ENCODE measurements around the gene ADD1.
"Not testable (repeated sequence)": the region's sequence is repeated elsewhere in the genome, so short reads cannot be mapped to it uniquely, and the experiment has no call there.

ADD1 gene

DNA sequence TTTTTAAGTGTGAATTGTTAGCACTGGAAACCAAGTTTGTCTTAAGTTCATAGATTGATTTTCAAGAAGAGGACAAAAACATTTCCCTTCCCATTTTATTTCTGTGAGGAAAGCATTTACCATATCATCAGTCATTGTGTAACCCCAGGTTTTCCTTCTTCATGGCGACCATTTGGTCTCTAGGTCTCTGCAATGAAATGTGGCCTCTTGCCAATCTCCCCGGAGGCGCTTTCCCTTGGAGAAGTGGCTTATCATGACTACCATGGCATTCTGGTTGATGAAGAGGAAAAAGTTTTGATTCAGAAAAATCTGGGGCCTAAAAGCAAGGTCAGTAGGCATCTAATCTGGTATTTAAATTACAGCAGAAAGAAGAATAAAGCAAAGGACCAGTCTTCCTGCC, 54.4 kb downstream of the ADD1 start:
- DNase-seq, result no peak

DNA sequence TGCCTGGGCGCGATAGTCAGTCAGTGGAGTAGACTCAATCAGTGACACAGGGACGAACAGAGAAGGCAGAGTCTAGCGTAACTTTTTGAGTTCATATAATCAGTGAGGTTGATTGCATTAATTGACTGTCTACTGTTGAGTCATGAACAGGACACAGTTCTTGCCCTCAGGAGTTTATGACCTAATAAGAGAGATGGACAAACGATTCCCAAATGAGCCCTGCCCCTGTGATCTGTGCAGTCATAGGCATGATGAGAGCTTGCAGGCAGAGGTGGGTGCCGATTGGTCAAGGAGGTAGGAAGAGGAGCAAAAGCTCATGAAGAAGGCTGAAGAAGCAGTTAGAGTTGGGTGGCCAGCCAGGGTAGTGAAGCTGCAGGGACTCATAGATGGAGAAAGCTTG, 57.1 kb downstream of the ADD1 start:
- DNase-seq, result no peak

DNA sequence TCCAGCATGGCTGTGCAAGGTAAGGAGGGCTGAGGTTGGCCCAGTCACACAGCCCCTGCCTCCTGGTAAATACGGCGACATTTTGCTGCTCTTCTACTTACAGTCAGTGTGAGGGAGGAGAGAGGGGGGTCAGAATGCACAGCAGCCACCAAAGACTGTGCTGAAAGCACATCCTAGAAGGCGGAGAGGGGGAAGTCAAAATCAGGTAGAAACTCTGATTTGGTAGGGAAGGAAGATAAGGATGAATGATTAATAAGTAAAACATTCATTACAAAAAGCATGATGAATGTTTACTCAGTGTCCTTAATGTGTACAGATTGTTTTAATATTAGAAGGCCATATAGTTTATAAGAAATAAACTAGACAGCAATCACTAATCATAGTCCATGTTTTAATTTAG, 57.5 kb downstream of the ADD1 start:
- DNase-seq, result no peak

DNA sequence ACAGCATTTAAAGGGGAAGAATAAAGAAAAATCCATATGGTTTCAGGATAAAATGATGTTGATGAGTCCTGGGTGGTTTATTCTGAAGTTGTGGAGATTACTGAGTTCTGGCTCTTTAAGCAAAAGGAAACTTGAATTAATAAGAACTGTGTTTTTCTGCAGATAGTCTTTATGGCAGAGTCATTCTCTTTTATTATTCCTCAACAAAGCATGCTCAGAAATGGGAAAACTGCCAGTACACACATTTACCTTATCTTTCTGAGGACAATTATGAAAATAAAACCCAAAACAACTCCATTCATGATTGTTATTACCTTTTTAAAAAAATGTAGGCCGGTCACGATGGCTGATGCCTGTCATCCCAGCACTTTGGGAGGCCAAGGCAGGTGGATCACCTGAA, 58.5 kb downstream of the ADD1 start:
- no peak for DNase-seq

DNA sequence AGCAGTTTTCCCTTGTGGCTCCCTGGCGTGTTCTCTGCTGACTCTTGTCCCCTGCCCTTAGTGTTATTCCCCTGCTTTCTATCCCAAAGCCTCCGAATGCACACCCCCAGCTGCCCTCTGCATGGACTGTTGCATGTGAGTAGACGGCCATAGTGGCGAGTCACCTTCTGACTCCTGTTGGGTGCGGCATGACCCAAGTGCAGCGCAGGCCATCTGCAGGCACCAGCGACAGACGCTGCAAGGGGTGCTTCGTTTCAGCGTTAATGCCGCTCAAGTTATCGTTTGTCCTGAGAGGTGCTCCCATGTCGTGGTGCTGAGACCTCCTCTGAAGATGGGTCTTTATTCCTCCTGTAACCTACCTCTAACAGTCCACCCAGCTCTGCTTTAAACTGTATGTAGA, 61.9 kb downstream of the ADD1 start:
- no peak for DNase-seq

DNA sequence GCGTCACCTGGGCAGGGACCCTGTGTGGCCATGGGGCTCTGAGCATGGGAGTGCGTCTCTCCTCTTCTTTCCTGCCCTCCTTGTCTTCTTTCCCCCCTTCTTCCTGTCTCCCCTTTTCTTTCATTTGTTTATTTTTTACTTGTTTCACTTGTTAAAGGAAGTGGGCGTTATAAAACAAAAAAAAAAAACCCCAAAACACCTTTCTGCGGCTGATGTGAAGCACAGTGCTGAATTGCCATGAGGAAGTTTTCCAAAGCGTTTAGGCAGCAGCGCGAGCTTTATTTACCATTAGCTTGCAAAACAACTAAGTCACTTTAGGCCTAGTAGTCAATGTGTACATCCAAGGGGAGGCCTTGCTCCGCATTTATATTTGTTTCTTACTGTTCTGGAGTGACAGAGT, 62.6 kb downstream of the ADD1 start:
- DNase-seq, result no peak

DNA sequence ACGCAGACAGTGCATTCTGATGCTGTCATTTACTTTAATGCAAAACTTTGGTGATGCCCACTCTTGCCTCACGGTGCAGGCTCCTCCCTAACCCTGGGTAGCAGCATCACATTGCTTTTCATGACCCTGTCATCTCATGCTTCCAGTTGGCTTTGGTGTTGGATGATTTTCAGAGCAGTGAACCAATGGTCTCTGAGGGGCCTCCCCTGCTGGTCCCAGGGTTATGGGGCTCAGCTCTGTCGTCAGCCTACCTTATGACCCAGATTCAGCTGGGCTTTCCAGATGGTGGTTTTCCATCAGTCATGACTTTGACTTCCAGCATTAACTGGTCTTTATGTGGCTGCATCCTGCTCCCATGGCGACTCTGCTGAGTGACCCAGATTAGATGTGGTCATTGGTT, 63.6 kb downstream of the ADD1 start:
- no peak for DNase-seq

DNA sequence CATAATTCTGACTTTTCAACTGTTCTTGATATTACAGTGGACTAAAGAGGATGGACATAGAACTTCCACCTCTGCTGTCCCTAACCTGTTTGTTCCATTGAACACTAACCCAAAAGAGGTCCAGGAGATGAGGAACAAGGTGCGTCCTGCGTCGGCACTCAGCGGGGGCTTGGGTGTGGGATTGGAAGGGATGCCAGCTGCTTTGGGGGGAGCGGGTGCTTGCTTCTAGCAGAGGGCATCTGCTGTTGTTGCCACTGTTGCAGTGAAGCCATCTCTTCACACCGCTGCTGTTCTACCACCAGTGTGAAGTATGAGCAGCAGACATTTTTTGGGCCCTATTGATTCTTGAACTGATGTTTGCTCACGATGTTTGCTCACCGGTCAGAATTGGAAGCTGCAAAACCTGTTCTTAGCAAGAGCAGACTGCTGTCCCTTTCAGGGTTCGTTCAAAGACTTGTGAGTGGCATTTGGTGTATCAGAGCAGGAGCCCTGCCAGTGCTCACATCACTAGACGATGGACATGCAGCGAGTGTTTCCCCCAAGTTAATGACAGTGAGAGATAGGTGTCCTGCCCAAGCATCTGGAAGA, 64.2 kb downstream of the ADD1 start:
- no peak for DNase-seq

DNA sequence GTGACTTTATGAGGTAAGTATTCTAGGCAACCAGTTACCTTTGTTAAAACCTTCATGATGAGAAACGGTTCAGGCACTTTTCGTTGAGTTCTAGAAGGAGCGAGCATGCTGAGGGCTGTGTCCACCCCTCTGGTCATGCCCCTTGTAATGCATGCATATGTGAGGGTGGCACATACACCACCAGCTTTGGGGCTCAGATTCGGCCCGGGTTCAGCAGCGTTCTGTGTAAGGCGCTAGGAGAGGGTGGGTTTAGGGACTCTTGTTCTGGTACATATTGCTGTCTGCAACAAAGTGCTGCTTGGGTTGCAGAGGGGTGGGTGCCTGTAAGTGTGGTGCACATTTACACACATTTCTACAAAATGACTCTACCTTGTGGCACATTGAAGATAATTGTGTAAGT, 65.0 kb downstream of the ADD1 start:
- no peak for DNase-seq

DNA sequence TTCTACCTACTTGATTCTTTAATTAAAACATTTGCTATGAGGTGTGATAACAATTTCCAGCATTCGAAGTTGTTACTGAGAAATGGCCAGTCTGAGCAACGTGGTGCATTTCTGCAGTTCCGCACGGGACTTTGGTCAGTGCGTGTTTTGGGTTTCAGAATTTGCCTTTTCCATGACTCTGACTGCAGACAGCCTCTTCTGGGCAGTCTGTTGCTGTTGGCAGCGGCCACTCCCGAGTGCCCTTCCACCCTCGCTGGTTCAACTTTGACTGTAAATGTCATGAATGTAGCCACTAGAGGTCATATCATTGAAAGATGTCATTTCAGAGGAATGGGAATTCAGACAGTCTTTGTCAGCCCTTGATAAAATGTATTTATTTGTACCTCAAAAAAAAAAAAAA, 65.9 kb downstream of the ADD1 start:
- no peak for DNase-seq

DNA sequence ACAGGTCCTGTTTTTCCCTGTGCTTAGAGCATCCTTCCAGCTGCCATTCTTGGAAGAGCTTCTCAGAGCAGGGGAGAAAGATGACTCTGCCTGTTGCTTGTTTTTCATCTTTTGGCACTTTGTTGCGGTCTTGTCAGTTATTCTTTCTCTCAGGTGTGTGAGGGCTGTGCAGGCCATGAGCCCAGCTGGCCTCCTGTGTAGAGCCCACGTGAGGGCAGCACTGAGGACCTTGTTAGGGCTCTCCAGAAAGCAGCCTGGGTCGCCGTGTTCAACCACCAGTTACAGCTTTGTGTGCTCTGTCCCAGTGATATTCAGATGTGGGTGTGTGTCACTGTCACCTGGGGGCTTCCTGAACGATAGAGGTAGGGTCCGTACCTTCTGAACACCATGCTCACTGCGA, 66.8 kb downstream of the ADD1 start:
- DNase-seq, result no peak

DNA sequence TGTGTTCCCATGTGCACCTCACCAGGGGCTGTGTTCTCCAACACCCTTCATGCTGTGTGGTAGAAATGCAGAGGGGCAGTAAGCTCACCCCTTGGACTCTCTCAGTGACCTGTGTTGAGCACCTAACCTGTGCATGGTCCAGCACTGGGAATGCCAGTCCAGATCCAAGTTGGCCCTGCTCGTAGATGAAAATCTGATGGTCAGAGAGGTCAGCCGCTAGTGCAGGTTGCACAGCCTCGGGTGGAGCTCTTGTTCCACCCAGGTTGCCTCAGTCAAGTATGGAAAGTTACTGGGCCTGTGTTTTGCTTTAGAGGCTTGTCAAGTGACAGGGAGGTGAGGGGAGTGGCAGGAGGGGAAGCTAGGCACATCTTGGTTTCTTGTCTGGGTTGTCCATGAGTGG, 68.2 kb downstream of the ADD1 start:
- DNase-seq, result no peak

DNA sequence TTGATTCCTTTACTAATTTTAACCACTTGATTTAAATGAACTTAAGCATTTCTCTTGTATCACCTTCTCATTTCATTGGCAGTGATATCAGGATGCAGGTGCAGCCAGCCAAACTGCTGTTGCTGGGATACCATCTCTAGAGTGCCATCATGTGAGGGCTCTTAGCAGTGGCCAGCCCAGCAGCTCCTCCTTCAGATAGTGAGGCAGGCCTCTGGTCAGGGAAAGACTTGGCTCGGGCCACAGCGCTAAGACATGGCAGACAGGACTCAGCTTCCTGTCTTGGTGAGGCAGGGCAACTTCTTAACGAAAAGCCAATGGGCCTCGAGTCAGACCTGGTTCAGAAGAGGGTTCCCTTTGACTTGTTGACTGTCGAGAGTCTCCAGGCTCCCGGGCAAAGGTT, 69.5 kb downstream of the ADD1 start:
- DNase-seq, result no peak

DNA sequence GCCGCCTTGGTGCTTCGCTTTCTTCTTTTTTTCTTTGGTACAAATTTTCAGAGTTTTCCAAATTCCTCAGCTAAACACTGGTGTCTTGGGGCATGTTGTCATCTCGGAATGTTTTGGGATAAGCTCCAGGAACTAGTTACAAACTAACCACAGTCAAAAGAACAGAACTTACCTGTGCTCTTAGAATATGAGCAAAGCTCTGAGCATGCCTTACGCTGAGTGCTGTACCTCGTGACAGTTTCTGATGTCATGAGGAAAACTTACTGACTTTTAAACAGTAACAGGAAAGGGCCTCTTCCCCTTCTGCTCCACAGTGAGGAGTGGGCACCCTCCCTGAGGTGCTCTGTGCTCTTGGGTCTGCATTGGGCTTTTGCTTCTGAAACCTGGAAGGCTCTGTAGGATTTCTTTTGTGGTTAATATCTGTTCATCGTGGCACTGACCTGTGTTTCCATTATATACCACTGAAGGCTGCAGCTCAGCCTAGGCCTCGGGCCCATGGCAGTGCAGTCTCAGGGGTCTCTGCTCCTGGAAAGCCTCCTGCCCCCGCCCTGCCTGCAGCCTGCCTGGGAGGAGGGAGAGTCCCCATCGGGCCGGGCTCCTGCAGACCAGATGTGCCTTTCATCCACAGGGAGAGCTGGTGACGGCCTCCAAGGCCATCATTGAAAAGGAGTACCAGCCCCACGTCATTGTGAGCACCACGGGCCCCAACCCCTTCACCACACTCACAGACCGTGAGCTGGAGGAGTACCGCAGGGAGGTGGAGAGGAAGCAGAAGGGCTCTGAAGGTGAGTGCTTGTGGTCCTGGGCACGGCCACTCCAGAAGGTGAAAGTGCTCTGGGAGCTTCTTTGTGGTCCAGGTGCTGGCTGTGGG, 70.8 kb downstream of the ADD1 start:
- no peak for DNase-seq

DNA sequence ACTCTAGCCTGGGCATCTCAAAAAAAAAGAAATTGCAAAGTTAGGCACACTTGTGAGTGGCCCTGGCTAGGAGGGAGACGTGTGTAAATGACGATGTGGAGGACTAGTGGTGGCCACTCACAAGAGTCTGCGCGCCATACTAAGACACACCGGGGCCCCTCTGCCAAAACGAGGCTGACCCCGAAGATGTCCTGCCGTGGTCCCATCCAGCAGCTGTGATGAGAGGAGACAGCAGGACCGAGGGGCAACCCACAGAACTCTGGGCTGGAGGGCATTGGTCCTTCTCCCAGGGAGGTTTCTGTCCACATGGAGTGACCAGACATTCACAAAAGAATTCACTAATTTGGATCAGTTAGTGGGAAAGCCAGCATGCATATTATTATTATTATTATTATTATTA, 72.1 kb downstream of the ADD1 start:
- no peak for DNase-seq

DNA sequence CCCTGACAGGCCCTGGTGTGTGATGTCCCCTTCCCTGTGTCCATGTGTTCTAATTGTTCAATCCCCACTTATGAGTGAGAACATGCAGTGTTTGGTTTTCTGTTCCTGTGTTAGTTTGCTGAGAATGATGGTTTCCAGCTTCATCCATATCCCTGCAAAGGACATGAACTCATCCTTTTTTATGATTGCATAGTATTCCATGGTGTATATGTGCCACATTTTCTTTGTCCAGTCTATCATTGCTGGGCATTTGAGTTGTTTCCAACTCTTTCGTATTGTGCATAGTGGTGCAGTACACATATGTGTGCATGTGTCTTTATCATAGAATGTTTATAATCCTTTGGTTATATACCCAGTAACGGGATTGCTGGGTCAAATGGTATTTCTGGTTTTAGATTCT, 73.1 kb downstream of the ADD1 start:
- not testable (repeated sequence) for DNase-seq

DNA sequence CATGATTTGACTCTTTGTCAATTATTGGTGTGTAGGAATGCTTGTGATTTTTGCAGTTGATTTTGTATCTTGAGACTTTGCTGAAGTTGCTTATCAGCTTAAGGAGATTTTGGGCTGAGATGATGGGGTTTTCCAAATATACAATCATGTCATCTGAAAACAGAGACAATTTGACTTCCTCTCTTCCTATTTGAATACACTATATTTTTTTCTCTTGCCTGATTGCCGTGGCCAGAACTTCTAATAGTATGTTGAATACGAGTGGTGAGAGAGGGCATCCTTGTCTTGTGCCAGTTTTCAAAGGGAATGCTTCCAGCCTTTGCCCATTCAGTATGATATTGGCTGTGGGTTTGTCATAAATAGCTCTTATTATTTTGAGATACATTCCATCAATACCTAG, 74.7 kb downstream of the ADD1 start:
- not testable (repeated sequence) for DNase-seq

DNA sequence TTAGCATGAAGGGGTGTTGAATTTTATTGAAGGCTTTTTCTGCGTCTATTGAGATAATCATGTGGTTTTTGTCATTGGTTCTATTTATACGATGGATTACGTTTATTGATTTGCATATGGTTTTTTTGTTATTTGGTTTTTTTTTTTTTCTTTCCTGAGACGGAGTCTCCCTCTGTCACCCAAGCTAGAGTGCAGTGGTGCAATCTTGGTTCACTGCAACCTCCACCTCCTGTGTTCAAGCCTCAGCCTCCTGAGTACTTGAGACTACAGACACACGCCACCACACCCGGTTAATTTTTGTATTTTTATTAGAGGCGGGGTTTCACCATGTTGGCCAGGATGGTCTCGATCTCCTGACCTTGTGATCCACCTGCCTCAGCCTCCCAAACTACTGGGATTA, 75.1 kb downstream of the ADD1 start:
- not testable (repeated sequence) for DNase-seq

DNA sequence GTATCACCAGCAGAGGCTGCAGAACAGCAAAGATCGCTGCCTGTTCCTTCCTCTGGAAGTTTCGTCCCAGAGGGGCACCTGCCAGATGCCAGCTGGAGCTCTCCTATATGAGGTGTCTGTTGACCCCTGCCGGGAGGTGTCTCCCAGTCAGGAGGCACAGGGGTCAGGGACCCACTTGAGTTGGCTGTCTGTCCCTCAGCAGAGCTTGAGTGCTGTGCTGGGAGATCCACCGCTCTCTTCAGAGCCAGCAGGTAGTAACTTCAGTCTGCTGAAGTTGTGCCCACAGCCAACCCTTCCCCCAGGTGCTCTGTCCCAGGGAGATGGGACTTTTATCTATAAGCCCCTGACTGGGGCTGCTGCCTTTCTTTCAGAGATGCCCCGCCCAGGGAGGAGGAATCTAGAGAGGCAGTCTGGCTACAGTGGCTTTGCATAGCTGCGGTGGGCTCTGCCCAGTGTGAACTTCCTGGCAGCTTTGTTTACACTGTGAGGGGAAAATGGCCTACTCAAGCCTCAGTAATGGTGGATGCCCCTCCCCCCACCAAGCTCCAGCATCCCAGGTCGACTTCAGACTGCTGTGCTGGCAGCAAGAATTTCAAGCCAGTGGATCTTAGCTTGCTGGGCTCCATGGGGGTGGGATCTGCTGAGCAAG, 78.9 kb downstream of the ADD1 start:
- not testable (repeated sequence) for DNase-seq

DNA sequence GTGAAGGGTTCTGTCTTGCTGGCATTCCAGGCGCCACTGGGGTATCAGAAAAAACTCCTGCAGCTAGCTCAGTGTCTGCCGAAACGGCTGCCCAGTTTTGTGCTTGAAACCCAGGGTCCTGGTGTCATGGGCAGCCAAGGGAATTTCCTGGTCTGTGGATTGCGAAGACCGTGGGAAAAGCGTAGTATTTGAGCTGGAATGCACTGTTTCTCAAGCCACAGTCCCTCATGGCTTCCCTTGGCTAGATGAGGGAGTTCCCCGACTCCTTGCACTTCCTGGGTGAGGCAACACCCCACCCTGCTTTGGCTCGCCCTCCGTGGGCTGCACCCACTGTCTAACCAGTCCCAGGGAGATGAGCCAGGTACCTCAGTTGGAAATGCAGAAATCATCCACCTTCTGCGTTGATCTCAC, 79.5 kb downstream of the ADD1 start:
- no peak for DNase-seq

DNA sequence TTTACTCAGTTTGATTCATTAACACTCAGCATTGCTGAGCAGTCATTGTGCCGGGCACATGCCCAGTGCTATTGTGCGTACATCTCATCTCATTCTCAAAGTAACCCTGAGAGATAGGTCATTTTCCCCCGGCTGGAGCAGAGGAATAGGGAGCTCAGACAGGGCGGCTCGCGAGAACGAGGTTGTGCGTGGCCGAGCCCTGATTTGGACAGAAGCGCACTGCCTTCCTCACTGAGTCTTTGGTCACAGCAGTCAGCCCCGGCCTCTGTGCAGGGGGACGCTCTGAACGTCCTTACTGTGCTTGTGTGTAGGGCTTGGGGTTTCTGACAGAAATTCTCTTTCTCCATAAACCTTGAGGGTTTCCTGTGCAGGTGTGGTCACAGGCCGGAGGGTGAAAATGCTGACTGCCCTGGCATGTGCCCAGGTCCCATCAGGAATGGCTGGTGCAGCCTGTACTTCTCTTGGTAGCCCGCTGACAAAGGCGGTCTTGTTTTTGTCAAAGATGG, 80.1 kb downstream of the ADD1 start:
- no peak for DNase-seq

DNA sequence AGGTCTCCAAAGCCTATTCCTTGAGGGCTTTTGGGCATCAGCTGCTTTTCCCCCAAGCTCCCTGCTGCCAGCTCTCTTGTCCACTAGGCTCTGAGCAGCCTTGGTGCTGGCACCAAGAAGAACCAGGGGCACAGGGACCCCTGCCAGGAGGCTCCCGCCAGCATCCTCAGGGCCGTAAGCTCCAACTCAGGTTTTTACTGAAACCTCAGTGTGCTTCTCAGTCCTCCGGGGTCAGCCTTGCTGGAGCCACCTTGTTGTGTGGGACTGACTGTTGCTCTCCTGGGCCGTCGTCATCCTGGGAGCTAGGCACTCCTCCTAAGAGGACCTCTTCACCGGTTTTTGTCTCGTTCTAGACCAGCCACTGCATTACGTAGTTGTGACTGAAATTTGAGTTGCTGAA, 80.6 kb downstream of the ADD1 start:
- DNase-seq, result no peak

DNA sequence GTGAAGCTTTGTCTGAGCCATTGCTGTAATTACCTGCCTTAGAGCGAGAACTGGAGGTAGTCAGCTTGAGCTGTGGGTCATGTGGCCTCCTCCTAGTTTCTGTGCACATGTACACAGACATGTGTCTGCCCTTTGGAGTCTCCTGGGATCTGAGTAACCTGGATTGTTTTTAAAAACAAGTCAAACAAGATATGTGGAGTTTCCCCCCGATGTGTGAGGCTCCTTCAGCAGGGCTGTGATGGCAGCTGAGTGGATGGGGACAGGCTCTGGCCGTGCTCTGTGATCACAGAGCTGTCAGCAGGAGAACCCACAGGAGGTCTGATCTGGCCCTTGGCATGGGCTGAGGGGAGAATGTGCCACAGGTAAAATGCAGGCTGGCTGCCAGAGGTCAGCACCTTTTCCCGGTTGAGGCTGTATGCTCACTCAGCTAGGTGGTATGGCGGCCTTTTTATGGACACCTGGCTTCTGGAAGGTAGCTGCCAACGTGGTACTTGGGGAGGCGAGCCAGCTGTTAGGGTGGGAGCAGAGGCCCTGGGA, 81.2 kb downstream of the ADD1 start:
- DNase-seq, result no peak

DNA sequence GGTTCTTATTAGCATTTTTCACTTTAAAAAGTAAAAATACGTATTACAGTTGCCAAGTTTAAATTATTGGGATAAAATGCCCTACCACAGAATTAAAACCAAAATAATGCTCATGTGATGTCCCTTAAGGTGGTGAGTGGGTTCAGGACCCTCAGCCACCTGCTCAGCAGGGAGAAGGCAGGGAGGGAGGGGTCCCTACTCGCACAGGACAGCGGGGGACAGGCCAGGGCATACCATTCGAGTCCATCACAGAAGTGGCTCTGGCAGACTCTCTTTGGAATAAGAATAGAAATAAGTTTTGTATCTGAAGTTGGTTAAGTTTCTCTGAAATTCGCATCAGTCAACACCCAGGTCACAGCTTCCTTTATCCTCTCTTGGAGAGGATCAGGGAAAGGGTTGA, 81.9 kb downstream of the ADD1 start:
- no peak for DNase-seq
